Activated naive CD8-positive, alpha-beta T cell treated with anti-CD3 and anti-CD28 coated beads for 36 hours (primary cell): ENCODE results near the gene HCFC2. TPM values are rescaled to one million over a fixed set of nuclear protein-coding genes. Genes with fewer than 3 reads are reported as not detected.

ENCODE experiments used
- DNase-seq: peaks from one replicate; pipeline ENCODE4 v3.0.0; 2021
- H3K27ac Mint-ChIP-seq: one replicate; pipeline ENCODE4 v1.8.0; 2022; ENCODE audit warnings: mild to moderate bottlenecking, moderate library complexity, mixed read lengths
- H3K27me3 Mint-ChIP-seq: one replicate; pipeline ENCODE4 v1.8.0; 2022; ENCODE audit warnings: mild to moderate bottlenecking, mixed read lengths
- H3K36me3 Mint-ChIP-seq: one replicate; pipeline ENCODE4 v1.8.0; 2021; ENCODE audit warnings: mild to moderate bottlenecking, mixed read lengths
- H3K4me1 Mint-ChIP-seq: one replicate; pipeline ENCODE4 v1.8.0; 2021; ENCODE audit warnings: mixed read lengths
- H3K4me3 Mint-ChIP-seq: one replicate; pipeline ENCODE4 v1.8.0; 2022; ENCODE audit warnings: mild to moderate bottlenecking, moderate library complexity, mixed read lengths
- H3K9me3 Mint-ChIP-seq: one replicate; pipeline ENCODE4 v1.8.0; 2022; ENCODE audit warnings: mixed read lengths
- total RNA-seq, 2 experiments: library from RNA; stranded (reverse); gene quantifications; one replicate each; pipeline ENCODE4 v1.2.3, GENCODE V29; 2021

Gene HCFC2
- total RNA-seq, 2 experiments from 2014 or later: 7.6 to 8.0 TPM

DNA sequence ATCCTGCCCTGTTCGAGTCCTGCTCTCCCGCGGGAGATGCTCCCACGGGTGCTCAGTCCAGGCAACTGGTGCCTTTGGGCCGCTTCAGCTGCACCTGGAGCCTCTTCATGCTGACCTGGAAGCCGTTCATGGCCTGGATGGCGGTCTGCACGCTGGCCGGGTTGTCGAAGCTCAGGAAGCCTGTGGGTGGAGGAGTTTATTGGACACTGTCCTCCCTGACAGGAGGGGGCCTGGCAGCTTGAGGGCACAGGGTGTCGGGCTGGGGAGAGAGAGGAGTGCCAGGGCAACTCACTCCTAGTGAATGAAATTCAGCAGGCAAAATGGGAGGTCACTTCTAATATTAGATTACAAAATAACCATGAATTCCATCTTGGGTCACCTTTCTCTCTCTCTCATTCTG lies 83.0 kb downstream of the HCFC2 start:
- DNase-seq: no peak
- Mint-ChIP-seq H3K27ac (no peak overlapping the region), H3K36me3 (no peaks in the 10 kb centered on the region), H3K9me3 (peaks cover 2% of the 10 kb centered on the region), H3K4me3 (no peak overlapping the region), H3K27me3 (peaks cover 4% of the 10 kb centered on the region), H3K4me1 (no peaks in the 10 kb centered on the region)

DNA sequence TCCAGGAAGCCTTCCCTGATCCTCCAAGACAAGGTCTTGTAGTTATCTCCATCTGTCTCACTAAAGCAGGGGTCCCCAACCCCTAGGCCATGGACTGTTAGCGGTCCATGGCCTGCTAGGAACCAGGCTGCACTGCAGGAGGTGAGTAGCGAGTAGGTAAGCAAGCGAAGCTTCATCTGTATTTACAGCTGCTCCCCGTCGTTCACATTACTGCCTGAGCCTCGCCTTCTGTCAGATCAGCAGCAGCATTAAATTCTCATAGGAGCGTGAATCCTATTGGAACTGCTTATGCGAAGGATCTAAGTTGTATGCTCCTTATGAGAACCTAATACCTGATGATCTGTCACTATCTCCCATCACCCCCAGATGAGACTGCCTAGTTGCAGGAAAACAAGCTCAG lies 86.1 kb downstream of the HCFC2 start:
- no peak for DNase-seq
- Mint-ChIP-seq H3K4me1 (peaks cover 7% of the 10 kb centered on the region), H3K4me3 (no peak overlapping the region), H3K27ac (no peak overlapping the region), H3K9me3 (no peaks in the 10 kb centered on the region), H3K27me3 (no peaks in the 10 kb centered on the region), H3K36me3 (no peaks in the 10 kb centered on the region)

- Mint-ChIP-seq H3K4me3 (no peak overlapping the region), H3K27ac (no peak overlapping the region), H3K36me3 (no peaks in the 10 kb centered on the region), H3K9me3 (no peaks in the 10 kb centered on the region), H3K27me3 (no peaks in the 10 kb centered on the region), H3K4me1 (peaks cover 7% of the 10 kb centered on the region)
- no peak for DNase-seq
Observed at GRCh38 chr12:104152685-104153241, 88.4 kb downstream of the HCFC2 start.

- H3K9me3 Mint-ChIP-seq: no peaks in the 10 kb centered on the region
- H3K27ac Mint-ChIP-seq: no peak overlapping the region
- H3K27me3 Mint-ChIP-seq: no peaks in the 10 kb centered on the region
- no peak overlapping the region for H3K4me3 Mint-ChIP-seq
- H3K4me1 Mint-ChIP-seq: peaks cover 7% of the 10 kb centered on the region
- H3K36me3 Mint-ChIP-seq: no peaks in the 10 kb centered on the region
- no peak for DNase-seq
Observed at GRCh38 chr12:104154286-104154685, 90.0 kb downstream of the HCFC2 start.

DNA sequence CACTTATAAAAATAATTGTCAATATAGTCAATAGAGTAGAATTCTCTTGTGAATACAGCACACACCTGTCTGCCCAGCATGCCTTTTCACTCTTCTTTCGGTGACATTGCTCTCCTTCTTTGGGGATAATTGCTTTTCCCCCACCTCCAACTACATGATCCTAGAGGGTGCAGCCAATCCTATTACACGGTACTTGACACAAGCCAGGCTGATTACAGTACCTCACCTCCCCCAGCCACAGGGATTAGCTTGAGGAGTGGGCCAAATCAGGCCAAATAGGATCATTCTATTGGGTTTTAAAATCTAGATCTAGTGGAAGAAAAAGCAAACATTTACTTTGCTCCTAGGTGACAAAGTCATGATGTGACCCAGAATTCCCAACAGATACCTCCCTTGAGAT lies 90.5 kb downstream of the HCFC2 start:
- H3K9me3 Mint-ChIP-seq: no peaks in the 10 kb centered on the region
- no peak overlapping the region for H3K27ac Mint-ChIP-seq
- H3K4me3 Mint-ChIP-seq: no peak overlapping the region
- no peaks in the 10 kb centered on the region for H3K27me3 Mint-ChIP-seq
- H3K4me1 Mint-ChIP-seq: peaks cover 7% of the 10 kb centered on the region
- no peaks in the 10 kb centered on the region for H3K36me3 Mint-ChIP-seq
- no peak for DNase-seq

Other genes starting within 250 kb of the HCFC2 start
- gene NT5DC3, start 223.3 kb upstream of the HCFC2 start, total RNA-seq: 1 to 10 TPM; 9.6 TPM
- 100 to 1,000 TPM; 540 to 565 TPM for gene HSP90B1, start 134.1 kb upstream of the HCFC2 start, total RNA-seq
- gene TDG, start 98.7 kb upstream of the HCFC2 start, total RNA-seq: 10 to 100 TPM; 58.3 to 59.3 TPM
- gene GLT8D2, start 14.3 kb upstream of the HCFC2 start, total RNA-seq: under 1 TPM in 1 of 2 experiments, not detected in 1; 0.43 TPM
- 10 to 100 TPM; 30.6 to 32.3 TPM for gene NFYB, start 73.7 kb downstream of the HCFC2 start, total RNA-seq
- gene TXNRD1, start 151.2 kb downstream of the HCFC2 start, total RNA-seq: 100 to 1,000 TPM; 120 to 125 TPM
- gene EID3, start 239.2 kb downstream of the HCFC2 start, total RNA-seq: 1 to 10 TPM; 5.7 to 6.4 TPM